Thyroid gland (tissue), 4 donors: Measurements from ENCODE around the gene POGZ. TPM values are rescaled to one million over a fixed set of nuclear protein-coding genes. Genes with fewer than 3 reads are reported as not detected.

Source experiments
- DNase-seq, 2 donors: peaks; one replicate each; pipeline ENCODE4 v3.0.0-alpha.2; 2019
- H3K27ac ChIP-seq, 3 donors: fragments of 200-600 bp; sonication (generic); 1 replicate in 2 of 3; 2 replicates in 1 of 3; pipeline ENCODE4 v1.5.1; 2016 to 2019; ENCODE audit warnings: mild to moderate bottlenecking in 1 of 3, moderate library complexity in 1 of 3
- H3K27me3 ChIP-seq: fragments of 200-600 bp; sonication (generic); one replicate; pipeline ENCODE4 v1.5.1; 2019
- H3K36me3 ChIP-seq, 2 donors: fragments of 200-600 bp; sonication (generic); one replicate each; pipeline ENCODE4 v1.5.1; 2016 to 2019
- H3K4me1 ChIP-seq, 2 donors: fragments of 200-600 bp; sonication (generic); one replicate each; pipeline ENCODE4 v1.5.1; 2017 to 2019
- H3K4me3 ChIP-seq, 3 donors: fragments of 200-600 bp; sonication (generic); replicated peaks in 1 of 3; 1 replicate in 2 of 3; 2 replicates in 1 of 3; pipeline ENCODE4 v1.5.1; 2016; ENCODE audit warnings: mild to moderate bottlenecking in 1 of 3
- H3K9me3 ChIP-seq: fragments of 200-600 bp; sonication (generic); one replicate; pipeline ENCODE4 v1.5.1; 2017
- POLR2A ChIP-seq, 2 donors: fragments of 450-650 bp; IDR thresholded peaks; one replicate each; pipeline ENCODE4 v1.6.1; 2017; ENCODE audit warnings: antibody characterized with exemption in 2 of 2, mild to moderate bottlenecking in 2 of 2, moderate library complexity in 1 of 2
- WGBS, 2 donors: methylation state at CpG; one replicate each; pipeline ENCODE4 v1.1.5; 2017; 5-methylcytosine and 5-hydroxymethylcytosine counted together
- intact Hi-C: fragments of 100-400 bp; cut with DNase I; formaldehyde crosslinking; loops from one replicate; pipeline ENCODE4 v1.15.1; 2023
- total RNA-seq, 4 donors: library from RNA; depleted of rRNA; stranded (reverse); fragments of >200 nt; gene quantifications; one replicate each; pipeline ENCODE4 v1.2.3, GENCODE V29; 2016
- TF ChIP-seq, protein P1 (sequence below), 6 experiments: fragments of 200-600 bp in 3 of 6; fragments of 450-650 bp in 3 of 6; sonication (generic) in 3 of 6; IDR thresholded peaks; one replicate each; pipeline ENCODE4 v1.5.1; 2016 to 2019; ENCODE audit warnings: antibody characterized with exemption in 6 of 6, mild to moderate bottlenecking in 2 of 6, inconsistent platforms in 1 of 6, moderate library complexity in 1 of 6

POGZ gene
- total RNA-seq, 4 donors from 2014 or later, result 66.0 to 103 (median 88.3) TPM

DNA sequence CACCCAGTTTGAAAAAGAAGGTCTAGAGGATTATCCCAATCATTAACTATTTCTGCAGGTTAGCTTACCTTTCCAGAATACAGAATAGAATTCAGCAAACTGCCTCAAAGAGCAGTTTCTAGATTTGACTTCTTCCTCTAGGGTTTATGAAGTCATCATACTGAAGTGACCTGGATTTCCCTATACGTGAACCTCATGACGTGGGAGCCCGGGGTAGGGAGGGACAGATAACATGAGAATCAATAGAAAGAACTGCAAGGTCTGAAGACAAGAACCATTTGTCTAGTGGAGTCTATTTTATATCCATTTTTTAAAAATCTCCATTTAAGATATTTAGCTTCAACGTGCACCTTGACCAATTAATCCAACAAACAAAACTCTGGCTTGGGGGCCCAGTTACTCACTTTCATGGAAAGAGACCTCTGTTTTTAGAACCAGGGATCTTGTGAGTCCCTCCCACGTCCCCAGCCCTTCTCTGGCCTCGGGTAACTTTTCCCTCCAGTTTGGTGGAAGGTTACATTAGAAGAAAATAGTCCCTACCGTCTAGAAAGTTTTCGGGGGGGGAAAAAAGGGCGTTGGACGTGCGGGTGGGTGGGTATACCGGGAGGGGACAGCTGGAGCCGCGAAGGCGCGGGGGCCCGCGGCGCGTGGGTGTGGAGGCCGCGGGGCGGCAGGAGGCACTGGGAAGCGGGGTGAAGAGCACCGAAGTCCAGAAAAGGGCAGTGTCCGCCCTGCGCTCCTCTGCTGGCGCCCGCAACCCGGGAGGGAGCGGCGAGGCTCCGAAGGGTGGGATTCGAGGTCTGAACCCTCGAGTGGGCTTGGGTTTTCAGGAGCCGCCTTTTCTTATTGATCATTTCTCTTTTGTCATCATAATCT, 13.8 kb upstream of the POGZ start:
- peak overlapping the region in 2 of 3 donors; percentile 56 to 70 for H3K4me3 ChIP-seq
- DNase-seq, result peak; percentile 44 to 52
- no peaks in the 10 kb centered on the region for H3K27me3 ChIP-seq
- intact Hi-C loops, result no loop called here
- H3K27ac ChIP-seq, result peak overlapping the region; percentile 44 to 67 (median 63)
- peaks cover 4% of the 10 kb centered on the region in 2 donors for H3K4me1 ChIP-seq
- no peaks in the 10 kb centered on the region for H3K9me3 ChIP-seq
- no peaks in the 10 kb centered on the region for H3K36me3 ChIP-seq
- 5% methylated on average over 36 of the region's 36 CpGs for WGBS, 2 donors
- TF ChIP-seq, protein P1, sequence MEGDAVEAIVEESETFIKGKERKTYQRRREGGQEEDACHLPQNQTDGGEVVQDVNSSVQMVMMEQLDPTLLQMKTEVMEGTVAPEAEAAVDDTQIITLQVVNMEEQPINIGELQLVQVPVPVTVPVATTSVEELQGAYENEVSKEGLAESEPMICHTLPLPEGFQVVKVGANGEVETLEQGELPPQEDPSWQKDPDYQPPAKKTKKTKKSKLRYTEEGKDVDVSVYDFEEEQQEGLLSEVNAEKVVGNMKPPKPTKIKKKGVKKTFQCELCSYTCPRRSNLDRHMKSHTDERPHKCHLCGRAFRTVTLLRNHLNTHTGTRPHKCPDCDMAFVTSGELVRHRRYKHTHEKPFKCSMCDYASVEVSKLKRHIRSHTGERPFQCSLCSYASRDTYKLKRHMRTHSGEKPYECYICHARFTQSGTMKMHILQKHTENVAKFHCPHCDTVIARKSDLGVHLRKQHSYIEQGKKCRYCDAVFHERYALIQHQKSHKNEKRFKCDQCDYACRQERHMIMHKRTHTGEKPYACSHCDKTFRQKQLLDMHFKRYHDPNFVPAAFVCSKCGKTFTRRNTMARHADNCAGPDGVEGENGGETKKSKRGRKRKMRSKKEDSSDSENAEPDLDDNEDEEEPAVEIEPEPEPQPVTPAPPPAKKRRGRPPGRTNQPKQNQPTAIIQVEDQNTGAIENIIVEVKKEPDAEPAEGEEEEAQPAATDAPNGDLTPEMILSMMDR (IDR thresholded peaks at IDR 0.05), result no peak
- TF ChIP-seq POLR2A (IDR thresholded peaks at IDR 0.05), result peak in 1 of 2 donors; percentile 19

DNA sequence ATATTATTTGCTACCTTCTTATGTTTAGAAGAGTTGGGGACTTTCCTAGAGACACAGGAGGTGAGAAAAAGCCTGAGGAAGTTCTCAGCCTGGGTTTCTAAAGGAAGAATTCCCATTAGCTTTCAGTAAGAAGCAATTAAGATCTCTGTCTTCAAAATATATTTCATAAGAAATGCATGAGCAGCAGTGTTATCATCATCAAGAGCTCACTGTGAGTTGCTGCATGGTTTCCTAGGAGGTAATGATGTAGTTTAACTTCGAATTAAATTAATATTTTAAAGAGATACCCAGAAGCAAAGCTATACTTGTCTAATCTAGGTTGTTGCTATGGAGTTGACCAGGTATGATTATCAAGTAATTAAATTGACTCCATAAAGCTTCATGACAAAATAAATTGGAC, 5.7 kb upstream of the POGZ start:
- no peak overlapping the region for H3K27ac ChIP-seq
- intact Hi-C loops, result no loop called here
- WGBS, 2 donors, result 57 to 64% methylated on average over 1 of the region's 1 CpG
- no peaks in the 10 kb centered on the region for H3K36me3 ChIP-seq
- no peak overlapping the region for H3K4me3 ChIP-seq
- no peaks in the 10 kb centered on the region for H3K4me1 ChIP-seq
- no peaks in the 10 kb centered on the region for H3K27me3 ChIP-seq
- H3K9me3 ChIP-seq, result no peaks in the 10 kb centered on the region
- no peak for DNase-seq
- TF ChIP-seq, protein P1 (IDR thresholded peaks at IDR 0.05), result no peak
- TF ChIP-seq POLR2A (IDR thresholded peaks at IDR 0.05), result no peak

DNA sequence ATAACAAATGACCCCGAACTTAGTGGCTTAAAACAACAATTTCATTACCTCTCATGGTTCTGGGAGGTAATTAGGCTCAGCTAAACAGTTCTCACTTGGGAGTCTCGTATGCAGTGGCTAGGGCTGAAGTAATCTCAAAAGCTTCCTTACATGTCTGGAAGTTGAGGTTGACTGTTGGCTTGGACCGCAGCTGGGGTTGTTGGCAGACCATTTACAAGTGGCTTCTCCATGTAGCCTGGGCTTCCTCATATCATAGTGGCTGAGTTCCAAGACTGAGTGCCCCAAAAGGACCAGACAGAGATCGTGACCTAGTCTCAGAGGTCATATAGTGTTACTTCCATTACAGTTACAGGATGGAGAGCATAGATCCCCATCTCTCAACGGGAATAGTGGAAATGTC, 2.4 kb upstream of the POGZ start:
- Histone ChIP-seq H3K27ac (no peak overlapping the region), H3K4me1 (peaks cover 2 to 14% of the 10 kb centered on the region in 2 donors), H3K36me3 (no peaks in the 10 kb centered on the region), H3K27me3 (no peaks in the 10 kb centered on the region), H3K9me3 (no peaks in the 10 kb centered on the region), H3K4me3 (no peak overlapping the region)
- WGBS, 2 donors, result 75 to 76% methylated on average over 5 of the region's 5 CpGs
- intact Hi-C loops, result no loop called here
- TF ChIP-seq POLR2A (IDR thresholded peaks at IDR 0.05), result no peak
- TF ChIP-seq, protein P1 (IDR thresholded peaks at IDR 0.05), result no peak
- no peak for DNase-seq

DNA sequence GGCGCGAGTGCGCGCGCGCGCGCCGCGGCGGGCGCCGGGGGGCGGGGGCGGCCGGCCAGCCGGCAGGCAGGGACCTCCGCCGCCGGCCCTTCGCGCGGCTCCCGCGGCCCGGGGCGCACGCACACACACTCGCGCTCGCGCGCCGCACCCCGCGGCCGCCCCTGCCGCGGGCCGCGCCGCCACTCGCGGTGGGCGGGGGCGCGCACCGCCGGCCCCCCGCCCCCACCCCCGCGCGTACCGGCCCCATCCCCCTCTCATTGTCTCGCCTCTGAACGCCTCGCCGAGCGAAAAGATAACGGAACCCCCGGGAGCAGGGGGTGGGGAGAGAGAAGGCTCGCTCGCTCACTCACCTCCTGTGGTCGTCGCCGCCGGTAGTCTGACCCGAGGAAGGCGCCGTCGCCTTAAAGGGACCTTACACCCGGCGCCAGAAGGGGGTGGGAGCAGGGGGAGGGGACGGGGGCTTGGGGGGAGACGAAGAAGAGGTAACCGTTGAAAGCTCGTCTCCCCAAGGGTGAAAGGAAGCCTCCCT, 428 bp downstream of the POGZ start:
- 0% methylated on average over 12 of the region's 77 CpGs; no CpG with 5 or more reads in 1 of the 2 donors for WGBS, 2 donors
- Histone ChIP-seq H3K4me1 (peaks cover 4 to 18% of the 10 kb centered on the region in 2 donors), H3K27me3 (no peaks in the 10 kb centered on the region), H3K27ac (peak overlapping the region; percentile 98 to 100 (median 99)), H3K9me3 (no peaks in the 10 kb centered on the region), H3K36me3 (no peaks in the 10 kb centered on the region), H3K4me3 (peak overlapping the region in 2 of 3 donors; percentile 41 to 77)
- peak; percentile 70 for DNase-seq
- intact Hi-C loops, result no loop called here
- peak in 1 of 2 donors; percentile 2 for TF ChIP-seq POLR2A (IDR thresholded peaks at IDR 0.05)
- TF ChIP-seq, protein P1 (IDR thresholded peaks at IDR 0.05), result no peak
